HG03378 (cell line): ENCODE measurements around the gene GPATCH3.

Experiments
- ATAC-seq: cut with Tn5 transposase; IDR thresholded peaks from one replicate; pipeline ENCODE4 v1.9.1; 2021; ENCODE audit warnings: mild to moderate bottlenecking, moderate library complexity; ENCODE audit not compliant: unreplicated experiment

The GPATCH3 gene

DNA sequence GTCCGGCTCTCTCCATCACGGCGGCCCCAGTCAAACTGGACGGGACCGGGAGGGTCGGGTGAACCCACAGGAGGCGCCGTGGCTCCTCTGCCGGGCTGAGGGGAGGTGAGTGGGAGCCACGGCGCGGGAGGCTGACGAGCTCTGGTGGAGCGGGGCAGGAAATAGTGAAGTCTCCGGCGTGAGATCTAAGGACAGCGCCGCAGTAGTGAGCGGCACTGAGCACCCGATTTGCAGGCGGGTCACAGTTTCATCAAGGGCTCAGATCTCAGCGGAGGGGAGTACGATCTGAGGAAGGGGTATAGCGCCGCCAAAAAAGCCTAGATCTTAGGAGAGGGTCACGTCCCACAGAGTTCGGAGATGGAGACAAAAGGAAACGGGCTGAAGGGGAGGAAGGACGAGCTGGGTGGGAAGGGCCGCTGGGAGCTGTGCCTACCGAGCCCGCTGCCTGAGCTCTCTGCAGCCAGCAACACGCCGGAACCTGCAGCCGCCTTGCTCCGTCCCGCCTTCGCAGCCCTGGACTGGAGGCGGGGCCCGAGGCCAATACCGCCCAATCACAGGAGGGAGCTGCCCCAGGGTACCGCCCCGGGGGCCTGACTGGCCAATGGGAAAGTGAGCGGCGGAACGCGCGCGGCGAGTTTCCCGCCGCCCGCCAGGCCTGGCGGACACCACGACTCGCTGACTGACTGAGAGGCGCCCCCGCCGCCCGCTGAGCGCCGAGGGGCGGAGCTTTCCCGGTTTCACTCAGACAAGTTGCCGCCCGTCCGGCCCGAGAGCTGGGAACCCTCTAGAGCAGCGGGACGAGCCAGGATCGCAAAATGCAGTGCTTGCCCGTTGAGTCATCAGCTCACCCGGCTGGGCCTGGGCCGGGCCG, 35.4 kb downstream of the GPATCH3 start:
- ATAC-seq, result peak; percentile 74

DNA sequence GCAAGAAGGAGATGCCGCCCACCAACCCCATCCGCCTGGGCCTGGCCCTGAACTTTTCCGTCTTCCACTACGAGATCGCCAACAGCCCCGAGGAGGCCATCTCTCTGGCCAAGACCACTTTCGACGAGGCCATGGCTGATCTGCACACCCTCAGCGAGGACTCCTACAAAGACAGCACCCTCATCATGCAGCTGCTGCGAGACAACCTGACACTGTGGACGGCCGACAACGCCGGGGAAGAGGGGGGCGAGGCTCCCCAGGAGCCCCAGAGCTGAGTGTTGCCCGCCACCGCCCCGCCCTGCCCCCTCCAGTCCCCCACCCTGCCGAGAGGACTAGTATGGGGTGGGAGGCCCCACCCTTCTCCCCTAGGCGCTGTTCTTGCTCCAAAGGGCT, 36.6 kb downstream of the GPATCH3 start:
- ATAC-seq, result no peak

DNA sequence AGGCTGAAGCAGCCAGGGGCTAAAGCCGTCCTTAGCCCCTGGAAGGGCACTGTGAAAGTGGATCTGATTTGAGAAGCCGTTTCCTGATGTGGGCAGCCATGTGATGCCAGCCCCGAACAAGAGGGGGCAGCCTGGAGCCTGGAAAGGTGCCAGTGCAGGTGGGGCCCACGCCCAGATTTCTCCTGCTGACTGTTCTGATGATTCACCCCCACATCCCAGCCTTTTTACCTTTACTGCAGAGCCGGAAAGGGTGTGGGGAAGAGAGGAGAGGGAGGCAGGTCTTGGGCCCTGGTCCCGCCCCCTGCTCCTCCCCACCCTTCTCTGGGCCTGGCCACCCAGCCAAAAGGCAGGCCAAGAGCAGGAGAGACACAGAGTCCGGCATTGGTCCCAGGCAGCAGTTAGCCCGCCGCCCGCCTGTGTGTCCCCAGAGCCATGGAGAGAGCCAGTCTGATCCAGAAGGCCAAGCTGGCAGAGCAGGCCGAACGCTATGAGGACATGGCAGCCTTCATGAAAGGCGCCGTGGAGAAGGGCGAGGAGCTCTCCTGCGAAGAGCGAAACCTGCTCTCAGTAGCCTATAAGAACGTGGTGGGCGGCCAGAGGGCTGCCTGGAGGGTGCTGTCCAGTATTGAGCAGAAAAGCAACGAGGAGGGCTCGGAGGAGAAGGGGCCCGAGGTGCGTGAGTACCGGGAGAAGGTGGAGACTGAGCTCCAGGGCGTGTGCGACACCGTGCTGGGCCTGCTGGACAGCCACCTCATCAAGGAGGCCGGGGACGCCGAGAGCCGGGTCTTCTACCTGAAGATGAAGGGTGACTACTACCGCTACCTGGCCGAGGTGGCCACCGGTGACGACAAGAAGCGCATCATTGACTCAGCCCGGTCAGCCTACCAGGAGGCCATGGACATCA, 37.2 kb downstream of the GPATCH3 start, which contains the start of gene SFN:
Gene SFN, plus strand, starts transcription at position 369 of the 904 bp plus-strand sequence. Its CDS starts 64 bp downstream, at position 433.
- ATAC-seq, result no peak

DNA sequence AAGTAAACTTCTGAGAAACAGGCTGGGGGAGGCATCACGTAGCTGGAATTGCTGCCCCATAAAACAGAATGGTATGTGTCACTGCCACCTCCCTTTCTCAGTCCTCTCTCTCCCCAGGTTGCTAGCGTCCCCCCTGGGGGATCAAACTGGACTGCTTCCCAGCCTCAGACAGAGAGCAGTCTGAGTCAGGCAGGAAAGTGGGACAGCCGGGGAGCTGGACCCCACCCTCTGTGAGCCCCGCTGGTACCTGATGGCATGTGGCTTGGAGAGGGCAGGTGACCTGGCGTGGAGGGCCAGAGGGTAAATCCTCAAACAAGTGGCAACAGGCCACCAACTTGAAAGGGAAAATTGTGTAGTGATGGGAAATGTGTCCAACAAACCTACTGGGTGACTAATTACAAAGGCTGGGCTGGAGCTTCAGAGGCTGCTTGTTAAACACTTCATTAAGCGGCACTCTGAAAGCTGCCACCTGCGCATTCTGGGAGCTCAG, 38.3 kb downstream of the GPATCH3 start:
- ATAC-seq, result no peak

DNA sequence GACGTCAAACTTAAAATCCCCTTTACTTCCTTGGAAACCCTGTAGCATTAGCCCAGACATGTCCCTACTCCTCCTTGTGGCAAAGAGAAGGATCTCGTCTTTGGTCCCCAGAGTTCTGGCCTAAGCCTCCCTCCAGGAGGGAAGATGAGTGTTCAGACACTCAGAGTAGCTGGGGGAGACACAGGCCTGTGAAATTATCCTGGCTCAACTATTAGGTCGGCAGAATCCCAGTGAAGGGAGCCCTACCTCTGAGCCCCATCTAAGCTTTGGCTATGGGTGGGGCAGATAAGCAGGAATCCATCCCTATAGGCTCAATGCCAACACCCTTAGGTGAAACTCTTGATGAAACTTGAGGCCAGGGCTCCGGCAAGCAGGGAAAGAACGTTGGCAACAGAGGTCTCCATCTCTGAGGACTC, 39.0 kb downstream of the GPATCH3 start:
- ATAC-seq, result no peak

DNA sequence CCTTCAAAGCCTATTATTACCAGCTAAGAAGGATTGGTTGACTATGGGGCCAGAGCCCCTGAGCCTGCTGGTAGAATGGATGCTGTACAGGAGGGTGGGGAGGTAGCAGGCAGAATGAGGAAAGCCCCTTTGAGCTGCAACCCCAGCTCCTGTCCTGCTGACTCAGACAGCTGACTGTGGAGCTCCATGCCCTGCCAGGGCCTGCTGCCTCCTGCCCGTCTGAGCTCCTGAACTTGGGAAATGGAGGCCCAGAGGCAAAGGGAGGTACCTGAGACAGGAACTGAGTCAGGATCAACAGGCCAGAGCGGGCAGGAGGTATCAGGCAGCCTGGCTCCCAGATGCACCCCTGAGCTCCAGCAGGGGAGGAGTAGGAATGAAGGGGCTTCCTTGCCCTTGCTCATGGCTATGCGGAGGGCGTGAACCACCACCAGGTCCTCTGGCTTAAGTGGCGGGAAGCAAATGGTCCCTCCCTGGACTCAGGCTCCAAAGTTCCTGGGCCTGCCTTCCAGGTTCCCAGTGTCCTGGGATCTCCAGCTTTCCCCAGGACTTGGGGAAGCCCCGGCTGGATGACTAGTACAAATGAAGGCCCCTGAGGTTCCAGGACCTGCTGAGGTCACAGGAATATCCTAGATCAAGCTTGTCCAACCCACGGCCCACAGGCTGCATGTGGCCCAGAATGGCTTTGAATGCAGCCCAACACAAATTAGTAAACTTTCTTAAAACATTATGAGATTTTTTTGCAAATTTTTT, 41.2 kb downstream of the GPATCH3 start:
- no peak for ATAC-seq

DNA sequence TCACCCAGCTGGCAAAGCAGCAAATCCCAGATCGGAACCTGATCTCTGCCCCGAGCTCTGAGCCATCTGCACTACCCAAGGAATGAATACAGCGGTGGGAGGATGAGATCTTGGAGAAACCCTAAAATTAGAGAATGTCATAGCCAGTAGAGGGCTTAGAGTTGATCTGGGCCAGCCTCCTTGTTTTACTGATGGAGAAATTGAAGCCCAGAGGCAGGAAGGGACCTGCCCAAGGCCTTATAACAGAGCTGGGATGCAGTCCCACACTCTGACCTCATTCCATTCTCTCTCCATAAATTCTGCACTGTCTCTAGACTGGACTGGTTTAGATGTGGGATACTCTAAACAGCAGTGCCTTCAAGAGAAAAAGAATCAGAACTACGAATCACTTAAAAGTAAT, 42.1 kb downstream of the GPATCH3 start:
- ATAC-seq, result no peak

DNA sequence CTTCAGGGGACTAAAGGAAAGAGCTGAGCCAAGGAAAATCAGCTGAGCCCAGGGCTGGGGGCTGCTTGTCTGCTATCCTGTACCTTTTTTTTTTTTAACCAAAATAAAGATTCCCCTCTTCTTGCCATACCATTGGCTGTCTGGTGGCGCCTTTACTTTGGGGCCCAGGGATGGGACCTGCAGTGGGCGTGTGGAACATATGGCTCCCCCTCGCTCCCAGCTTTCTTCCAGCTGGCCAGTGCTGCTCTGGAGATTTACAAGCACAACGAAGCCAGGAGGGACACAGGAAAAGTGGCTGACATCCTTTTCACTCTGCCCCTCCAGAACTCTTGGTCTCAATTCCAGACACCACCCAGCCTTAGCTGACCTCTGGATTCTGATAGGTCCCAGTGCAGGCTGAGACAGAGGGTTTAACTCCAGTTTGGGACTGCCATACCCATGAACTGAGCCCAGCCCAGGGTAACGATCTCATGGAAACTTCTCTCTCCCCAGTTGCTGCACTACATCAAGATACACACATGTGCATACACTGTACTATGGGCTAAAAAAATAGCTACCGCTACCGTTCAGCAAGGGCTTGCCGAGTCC, 42.7 kb downstream of the GPATCH3 start:
- ATAC-seq, result no peak

DNA sequence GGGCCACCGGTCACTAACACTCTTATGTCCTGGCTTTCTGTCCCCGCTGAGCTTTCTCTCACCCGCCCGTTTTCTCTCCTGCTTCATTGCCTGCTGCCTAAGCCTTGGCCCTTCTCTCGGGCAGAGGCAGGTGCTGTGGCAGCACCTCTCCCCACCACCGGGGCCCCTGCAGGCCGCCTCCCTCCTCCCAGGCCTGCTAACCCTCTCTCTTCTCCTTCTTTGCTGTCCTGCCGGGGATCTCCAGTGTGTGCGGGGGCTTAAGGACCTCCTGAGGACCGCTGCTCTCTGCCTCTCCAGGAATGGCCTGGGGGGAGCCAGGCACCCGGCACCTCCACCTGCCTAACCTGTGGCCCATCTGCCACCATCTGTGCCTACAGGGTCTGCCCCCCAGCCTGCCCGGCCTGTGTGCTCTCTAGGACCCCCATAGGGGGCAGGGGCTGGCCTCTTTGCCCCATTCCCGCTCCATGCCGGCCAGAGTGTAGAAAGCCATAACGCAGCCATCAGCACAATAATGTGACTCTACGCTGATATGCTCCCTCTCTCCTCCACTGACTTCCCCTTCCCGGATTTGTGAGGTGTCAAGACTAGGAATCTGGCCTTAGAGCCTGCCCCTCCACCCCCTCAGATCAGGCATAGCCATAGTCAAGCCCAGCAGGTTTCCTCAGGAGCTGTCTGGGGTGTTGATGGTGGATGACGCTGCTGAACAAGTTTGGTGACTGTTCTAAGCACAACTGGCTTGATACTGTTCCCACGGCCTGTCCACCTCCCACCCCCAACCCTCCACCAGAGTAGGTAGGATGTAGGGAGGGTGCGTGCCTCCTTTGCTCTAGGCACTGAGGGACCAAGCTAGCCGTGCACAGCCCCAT, 43.4 kb downstream of the GPATCH3 start:
- ATAC-seq, result no peak

DNA sequence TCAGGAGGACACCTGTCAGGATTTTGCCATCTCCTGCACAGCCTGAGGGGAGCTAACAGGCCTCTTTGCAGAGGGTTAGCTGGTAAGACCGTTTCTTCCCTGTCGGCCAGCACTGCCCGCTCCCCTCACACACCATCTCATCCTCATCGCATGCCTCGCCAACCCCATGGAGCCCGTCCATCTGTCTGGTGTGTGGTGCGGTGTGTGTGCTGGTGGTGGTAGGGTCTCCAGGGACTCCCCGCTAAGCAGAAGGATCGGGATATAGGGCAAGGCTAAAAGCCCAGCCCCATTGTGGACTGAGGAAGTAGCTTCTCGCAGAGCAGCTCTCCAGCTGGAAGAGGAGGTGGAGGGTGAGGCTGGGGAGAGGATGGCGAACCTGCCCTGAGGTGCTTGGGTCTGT, 44.1 kb downstream of the GPATCH3 start:
- no peak for ATAC-seq

DNA sequence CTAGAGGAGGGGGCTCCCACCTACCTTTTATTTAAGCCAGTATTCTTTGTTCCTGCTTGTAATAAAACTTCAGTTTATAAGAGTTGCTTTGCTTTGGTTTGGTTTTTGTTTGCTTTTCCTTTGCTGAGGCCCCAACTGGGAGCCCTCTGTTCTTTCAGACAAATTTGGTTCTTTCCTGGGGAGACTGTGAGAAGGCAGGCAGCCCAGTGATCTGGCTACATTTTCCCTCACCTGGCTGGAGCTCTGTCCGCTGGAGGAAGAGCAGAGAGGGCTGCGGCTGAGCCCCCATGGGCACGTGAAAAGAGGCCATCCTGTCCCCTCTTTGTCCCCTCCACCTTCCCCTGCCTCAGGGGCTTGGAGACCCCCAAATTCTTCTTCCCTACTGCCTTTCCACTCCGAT, 44.6 kb downstream of the GPATCH3 start:
- ATAC-seq, result no peak

DNA sequence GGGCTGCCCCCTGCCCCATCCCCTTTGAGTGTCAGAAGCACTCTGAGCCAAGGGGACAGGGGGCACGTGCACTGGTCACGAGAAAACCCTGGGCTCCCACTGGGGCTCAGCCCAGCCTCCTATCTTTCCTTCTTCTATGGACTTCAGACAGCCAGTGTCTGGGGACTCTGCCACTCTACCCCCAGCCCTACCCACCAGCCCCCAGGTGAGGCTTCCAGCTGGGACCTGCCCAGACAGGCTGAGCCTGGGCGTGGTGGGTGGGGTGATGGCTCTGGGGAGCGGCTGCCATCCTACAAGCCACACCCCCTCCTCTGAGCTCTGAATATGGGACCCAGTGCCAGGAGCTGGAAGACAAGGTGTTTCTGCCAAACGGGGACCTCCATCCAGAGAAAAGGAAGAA, 45.4 kb downstream of the GPATCH3 start:
- no peak for ATAC-seq

DNA sequence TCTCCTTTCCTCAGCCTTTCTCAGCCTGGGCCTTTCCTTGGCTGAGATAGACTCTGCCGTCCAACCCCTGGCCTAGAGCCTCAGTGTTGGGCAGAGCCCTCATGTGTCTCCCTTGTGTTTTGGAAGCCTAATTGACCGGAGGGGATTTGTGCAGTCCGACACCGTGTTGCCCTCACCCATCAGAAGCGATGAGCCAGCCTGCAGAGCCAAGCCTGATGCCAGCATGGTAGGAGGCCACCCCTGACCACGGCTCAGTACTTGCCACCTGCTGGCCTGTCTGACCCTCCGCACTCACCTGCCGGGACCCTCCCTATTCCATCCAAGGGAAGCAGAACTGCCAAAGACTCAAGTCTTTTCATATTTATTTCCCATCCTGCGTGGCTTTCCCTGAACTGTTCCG, 46.7 kb downstream of the GPATCH3 start:
- no peak for ATAC-seq

DNA sequence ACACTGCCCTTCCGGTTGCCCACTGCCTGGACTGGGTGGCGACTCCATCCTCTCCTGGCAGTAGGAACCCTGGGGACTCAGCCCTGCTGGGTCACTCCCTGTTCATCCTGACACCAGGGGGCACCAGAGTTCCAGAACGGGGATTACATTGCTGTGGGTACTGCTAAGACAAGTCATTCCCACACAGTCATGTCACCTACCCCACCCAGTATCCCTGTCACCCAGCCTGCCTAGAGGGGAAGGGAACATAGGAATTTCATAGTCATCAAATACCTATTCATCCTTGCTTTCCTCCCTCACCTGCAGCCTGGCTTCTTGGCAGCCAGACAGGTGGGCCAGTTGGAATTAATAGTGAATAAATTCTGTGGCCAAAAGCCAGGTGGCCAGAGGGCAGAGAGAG, 47.1 kb downstream of the GPATCH3 start:
- ATAC-seq, result no peak

DNA sequence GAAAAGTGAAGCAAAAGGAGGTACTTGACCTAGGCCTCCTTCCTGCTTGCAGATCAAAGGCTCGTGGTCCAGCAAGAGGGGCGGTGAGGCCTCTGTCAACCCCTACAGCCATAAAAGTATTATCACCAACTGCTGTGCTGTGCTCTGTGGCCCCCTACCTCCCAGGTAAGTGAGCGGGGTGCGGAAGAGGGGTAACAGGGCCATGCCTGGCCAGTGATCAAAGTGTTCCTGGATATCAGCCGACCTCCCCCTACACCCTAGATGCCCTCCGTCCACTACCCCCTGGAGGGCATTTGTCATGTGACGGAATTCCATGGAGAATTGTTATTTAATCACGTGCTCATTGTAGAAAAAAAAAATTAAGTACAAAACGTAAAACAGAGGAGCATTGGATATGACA, 47.6 kb downstream of the GPATCH3 start:
- no peak for ATAC-seq

DNA sequence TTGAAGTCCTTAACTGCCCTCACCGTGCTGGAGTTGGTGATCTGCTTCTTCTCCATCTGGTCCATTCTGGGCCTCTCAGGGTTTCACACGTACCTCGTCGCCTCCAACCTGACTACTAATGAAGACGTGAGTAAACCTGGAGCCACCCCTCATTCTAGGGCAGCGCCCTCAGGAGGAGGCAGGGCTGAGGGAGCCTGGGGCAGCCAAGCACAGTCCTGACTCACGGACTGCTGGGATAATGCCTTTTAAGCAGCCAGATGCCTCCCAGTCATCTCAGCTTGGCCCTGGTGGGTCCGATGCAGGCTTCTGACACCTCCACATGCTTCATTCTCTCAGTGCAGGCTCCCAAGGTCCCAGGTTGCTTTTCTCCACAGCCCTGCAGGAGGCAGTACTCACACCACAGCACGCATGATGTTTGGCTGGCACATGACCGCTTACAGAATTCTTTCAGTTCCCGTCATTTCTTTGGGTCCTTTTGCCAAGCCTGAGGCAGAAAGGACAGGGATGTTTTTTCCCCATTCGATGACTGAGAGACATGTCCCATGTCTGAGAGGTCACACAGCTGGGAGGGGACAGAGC, 49.1 kb downstream of the GPATCH3 start:
- ATAC-seq, result no peak

DNA sequence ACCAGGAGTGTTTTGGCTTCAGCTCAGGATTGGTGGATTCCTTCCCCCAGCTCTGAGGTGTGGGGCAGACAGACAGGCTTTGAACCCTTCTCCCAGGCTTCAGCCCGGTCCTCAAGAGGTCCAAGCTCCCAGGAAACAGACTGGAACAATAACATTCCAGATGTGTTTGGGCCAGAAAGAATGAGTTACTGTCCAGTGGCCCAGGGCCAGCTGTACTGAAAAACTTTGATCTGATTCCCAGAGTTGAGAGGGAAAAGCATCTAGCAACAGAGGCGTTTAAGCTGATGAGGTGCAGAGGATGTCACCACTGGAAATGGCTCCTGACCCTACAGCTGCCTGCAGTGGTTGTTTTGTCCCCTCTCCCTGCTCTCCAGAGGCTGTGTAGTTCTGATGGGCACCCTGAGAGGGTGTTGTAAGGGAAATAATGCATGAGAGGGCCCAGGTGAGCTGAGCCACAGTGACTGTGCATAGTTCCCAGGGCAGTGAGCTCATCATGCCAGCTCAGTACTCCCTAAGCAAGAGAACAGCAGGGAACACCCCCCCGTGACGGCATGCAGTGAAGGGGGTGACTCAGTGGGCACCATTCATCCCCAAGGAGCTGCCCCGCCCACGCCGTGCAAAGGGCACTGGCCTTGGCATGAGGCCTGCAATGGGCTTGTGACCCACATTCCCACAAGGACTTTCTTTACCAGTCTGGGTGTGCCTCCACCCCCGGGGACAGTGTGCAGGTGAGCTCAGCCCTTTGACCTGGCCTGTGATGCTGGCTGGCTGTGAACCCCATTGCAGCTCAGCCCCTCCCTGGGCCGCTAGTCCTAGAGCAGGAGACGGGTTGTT, 51.1 kb downstream of the GPATCH3 start:
- no peak for ATAC-seq

DNA sequence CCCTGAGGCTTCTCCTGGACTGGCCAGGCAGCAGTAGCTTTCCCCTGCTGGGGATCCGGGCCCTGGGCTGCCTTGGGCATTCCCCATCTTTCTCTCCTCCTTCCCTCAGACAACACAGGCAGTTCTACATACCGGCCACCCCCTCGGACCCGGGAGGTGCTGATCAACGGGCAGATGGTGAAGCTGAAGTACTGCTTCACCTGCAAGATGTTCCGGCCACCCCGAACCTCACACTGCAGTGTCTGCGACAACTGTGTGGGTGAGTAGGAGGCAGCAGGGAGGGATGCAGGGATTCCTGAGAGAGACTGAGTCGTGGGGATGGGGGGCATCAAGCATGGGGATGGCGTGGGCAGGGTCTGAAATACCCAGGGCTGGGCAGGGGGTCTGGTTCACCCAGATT, 51.8 kb downstream of the GPATCH3 start:
- ATAC-seq, result no peak
